Stimulated activated CD8-positive, alpha-beta memory T cell treated with anti-CD3 and anti-CD28 coated beads, Interleukin-2, amount 100 ng/mL, for 48 hours (primary cell): ENCODE data around the gene C17orf113.

Source experiments
- DNase-seq, 2 donors: peaks; one replicate each; pipeline ENCODE4 v3.0.0-alpha.2; 2020; ENCODE audit warnings: low read depth in 2 of 2

C17orf113 gene

DNA sequence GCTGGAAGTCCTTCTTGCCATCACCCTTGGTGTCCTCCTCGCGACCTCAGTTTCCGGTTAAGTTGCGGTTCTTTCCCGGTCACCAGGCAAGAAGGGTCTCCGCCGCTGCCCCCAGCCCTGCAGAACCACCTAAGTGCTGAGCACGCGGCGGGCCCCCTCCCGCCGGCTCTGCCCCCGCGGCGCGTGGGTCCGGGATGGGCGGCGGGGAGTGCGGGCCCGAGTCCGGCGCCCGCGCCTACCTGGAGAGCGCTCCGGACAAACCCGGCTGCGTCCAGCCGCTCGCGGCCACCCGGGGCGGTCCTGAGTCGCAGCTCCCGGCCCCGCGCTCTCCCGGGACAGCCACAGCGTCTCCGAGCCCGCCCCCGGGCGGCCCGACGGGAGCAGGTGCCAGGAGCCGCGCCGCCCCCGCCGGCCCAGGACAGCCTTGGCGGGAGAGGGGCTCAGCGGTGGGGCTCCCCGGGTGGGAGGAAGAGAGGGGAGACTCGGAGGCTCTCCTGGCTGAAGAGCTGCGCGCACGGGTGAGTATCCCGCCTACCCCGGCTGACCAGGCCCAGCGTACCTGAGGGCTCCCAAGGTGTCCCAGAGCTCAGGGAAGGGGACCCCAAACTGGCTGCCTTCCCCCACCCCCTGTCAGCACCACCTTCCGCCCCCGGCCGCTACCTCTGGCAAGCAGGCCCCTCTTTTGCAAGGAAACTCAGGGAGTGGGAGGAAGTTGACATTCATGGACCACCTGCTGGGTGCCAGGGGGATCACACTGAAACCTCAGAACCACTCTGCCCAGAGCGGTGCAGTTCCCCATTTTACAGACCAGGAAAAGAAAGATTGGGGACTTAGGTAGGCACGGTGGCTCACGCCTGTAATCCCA lies 22.2 kb upstream of the C17orf113 start:
- DNase-seq = no peak

DNA sequence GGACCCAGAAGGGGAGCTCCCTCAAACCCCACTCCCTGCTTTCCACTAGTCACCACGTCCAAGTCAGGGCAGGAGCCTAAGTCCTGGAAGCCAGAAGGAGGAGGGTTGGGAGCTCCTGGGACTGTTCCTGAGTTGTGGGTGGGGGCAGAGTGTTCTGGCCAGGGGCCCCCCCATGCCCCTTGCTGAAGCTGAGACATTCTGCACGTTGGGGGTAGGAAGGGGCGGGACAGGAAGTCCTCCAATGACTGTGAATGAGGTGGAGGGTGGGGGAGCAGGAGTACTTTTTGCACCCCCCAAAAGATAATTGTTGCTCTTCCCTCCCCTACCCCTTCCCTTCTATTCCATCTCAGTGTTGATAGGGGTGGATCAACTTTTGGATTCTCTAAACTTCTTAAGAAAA lies 21.4 kb upstream of the C17orf113 start:
- no peak for DNase-seq

DNA sequence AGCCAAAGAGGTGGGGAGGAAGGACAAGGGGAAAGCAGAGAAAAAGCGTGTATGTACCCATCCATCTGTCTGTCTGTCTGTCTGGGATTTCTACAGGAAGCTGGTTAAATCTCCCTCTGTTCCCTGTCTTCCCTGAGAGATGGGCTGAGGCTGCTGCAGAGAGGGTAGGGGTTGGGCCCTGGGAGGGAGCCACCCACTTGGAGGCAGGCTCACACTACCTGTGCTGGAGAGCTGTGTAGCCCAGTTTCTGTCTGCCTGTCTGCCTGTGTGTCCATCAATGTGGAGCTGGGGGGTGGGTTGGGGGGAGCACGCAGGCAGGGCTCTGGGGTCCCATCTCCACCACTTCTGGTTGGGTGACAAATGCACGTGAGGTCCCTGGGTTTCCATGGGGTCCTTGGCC lies 18.6 kb upstream of the C17orf113 start:
- no peak for DNase-seq

DNA sequence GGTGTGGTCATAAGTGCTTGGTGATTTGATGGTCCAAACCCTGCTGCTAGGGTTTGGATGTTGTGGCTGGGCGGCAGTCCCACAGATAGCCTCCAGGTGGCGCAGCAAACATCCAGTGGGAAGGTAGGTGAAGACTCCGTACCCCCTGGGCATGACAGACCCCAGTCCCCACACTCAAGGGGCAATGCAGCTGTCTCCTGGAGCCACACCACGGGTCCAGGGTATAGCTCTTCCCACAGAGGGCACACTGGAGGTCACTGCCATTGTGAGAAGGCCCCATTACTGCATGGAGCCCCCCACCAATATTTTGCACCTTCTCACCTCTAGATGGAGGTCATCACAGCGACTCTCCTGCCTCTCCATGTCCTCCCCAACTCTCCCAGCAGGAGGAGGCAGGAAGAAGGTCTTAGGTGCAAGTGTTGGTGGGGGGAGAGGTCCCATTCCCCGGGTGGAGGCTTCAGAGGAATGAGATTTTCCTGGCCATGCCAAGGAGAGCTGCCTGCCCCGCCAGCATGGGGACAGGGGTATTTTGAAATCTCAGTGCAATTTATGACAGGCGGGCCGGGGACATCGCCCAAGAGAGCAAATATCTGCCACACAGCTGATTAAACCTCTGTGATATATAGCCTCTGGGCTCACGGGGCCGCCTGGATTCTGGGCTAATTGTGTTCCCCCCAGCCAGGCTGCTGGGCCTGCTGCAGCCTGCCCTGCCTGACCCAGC lies 17.1 kb upstream of the C17orf113 start:
- DNase-seq = peak; percentile 48 to 71

DNA sequence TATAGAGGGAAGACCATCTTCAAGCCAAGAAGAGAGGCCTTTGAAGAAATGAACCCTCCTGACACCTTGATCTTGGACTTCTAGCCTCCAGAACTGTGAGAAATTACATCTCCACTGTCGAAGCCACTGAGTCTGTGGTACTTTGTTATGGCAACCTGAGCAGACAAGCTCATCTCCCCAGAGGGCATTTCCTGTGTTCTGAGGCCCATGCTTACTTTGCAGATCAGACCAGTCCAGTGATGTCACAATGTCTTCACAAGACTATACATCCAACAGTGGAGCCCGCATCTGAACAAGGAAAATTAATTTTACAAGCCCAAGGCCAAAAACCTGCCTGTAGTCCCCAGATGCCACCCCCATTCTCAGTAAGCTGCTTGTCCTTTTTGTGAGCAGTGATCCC lies 14.8 kb upstream of the C17orf113 start:
- DNase-seq = no peak

DNA sequence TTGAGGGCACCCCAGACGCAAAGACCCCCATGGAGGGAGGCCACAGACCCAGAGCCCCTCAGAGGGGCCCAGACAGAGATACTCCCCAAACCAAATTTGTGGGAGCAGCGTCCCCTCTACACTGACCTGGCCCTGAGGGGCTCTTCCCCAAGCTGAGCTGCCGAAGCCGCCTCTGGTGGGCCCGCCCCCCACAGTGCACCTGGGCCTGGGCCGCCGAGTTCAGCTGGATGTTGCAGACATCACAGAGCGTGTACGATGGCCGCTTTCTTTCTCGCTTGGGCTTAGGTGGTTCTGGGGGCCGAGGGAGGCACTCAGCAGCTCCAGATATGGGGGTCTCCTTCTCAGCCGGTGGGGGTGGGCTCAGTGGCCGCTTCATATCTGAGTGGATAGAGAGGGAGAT lies 12.3 kb upstream of the C17orf113 start:
- no peak for DNase-seq

DNA sequence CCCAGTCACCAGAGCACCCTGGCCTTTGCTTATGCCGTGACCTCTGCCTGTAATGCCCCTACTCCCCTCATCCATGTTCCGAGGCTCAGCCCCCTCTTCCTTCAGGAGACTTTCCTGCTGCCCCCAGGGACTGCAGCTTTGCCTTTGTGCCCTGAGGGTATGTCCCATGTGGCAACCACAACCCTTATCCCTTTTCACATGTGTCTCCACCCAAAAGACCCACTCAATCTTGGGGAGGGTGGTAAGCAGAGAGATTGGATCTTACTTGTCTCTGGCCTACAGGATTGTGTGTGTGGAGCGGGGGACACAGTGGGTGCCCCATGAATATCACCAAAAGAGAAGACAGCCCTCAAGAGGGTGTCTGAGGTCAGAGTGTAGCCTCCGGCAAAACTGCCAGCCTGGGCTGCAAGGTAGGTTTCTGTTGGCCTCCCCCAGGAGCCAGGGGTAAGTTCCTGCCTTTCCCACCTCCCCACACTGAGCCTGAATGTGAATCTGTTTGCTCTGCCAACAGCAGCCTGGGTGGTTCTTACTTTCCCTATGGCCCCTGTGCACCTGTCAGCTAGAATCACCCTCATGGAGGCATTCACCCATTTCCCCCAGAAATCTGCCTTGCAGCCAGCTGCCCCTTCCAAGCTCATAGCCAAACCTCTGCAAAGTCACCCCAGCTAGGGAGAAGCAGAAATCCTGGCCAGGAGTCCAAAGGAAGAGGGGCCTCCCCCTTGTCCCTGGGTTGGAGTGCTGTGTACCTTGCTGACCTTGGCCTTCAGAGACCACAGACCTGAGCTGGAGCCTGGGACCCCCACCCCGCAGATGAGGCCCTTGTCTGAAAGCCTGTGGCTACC lies 11.5 kb upstream of the C17orf113 start:
- DNase-seq = no peak

DNA sequence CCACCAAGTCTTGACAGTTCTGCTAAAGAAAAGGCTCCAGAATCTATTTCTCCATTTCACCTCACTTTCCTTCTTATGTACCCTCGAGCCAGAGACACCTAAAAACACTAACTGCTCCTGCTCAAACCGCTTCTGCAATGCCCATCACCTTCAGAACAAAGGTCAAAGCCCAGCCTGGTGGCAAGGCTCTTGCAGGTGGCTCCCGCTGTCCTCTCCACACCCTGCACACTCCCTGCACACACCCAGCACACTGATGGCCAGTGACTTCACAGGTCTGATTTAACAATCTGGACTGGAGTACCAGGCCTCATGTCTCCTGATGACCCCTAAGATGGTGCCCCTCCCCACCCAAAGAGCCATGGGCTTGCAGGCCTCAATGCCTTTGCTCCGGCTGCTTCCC lies 9.8 kb upstream of the C17orf113 start:
- no peak for DNase-seq

DNA sequence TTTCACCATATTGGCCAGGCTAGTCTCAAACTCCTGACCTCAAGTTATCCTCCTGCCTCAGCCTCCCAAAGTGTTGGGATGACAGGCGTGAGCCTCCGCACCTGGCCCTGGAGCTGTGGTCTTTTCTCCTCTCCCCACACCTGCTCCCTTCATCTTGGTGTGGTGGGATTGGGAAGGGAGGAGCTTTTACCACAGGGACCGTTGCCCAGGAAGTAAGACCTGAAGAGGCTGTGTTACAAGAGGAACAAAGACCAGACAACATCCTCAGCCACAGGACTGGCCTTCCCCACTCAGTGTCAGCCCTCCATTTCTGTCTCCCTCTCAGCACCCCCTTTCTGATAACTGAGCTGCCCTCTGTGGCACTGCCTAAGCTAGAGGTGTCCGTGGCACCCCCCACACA lies 9.4 kb upstream of the C17orf113 start:
- DNase-seq = no peak

DNA sequence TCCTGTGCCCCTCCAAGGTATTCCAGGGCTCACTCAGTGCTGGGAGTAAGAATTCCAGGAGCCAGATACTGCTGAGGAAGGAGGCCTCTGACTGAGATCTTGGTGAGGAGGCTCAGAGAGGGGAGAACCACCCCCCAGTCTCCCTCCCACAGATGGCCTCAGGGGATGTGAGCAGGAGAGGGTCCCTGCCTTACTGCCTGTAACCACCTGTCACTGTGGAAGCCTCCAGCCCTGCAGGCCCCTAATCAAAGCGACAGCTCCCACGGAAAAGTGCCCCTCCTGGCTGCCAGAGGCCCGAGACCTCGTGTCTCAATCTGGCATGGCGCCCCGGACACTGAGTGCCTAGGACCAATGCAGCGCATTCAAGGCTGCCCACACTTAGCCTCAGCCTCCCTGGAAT lies 7.7 kb upstream of the C17orf113 start:
- DNase-seq = no peak

DNA sequence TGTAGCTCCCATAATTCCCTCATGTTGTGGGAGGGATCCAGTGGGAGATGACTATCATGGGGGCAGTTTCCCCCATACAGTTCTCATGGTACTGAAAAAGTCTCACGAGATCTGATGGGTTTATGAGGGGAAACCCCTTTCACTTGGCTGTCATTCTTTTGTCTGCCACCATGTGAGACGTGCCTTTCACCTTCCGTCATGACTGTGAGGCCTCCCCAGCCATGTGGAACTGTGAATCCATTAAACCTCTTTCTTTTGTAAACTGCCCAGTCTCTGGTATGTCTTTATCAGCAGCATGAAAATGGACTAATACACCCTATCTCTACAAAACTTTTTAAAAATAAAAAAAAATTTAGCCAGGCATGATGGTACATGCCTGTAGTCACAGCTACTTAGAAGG lies 6.2 kb upstream of the C17orf113 start:
- DNase-seq = no peak

DNA sequence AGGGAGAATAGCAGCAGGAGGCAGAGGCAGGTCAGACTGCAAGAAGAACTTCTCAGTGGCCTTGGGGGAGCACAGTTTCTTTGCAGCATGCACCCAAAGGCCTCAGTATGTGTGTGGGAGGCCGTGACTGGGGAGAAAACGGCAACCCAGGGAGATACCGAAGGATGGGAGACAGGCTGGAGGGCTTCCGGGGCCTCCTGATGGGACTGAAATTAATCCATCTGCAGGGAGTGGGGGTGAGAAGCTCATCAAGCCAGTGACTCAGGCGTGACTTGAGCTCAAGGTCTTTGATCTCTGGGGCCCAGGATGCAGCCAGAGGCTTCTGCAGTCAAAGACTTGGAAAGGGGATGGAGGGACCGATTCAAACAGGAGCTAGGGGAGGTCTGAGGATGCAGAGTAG lies 5.1 kb upstream of the C17orf113 start:
- no peak for DNase-seq

DNA sequence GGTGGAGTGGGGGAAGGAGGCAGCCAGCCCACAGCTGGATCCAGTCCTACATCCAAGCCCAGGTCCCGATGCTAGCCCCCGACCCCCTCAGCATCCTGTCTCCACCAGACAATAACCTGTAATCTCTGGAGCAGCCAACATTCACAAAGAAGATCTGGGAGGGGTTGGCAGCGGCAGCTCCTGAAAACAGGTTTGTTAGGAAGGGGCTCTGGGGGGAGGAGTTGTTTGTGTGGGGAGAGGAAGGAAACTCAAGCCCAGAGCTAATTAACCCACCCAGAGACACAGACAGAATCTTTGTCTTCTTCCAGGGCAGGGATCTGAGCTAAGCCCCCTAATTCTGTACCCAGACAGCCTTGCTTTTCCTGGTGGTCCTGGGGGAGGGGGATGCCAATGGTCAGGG lies 4.6 kb upstream of the C17orf113 start:
- no peak for DNase-seq

DNA sequence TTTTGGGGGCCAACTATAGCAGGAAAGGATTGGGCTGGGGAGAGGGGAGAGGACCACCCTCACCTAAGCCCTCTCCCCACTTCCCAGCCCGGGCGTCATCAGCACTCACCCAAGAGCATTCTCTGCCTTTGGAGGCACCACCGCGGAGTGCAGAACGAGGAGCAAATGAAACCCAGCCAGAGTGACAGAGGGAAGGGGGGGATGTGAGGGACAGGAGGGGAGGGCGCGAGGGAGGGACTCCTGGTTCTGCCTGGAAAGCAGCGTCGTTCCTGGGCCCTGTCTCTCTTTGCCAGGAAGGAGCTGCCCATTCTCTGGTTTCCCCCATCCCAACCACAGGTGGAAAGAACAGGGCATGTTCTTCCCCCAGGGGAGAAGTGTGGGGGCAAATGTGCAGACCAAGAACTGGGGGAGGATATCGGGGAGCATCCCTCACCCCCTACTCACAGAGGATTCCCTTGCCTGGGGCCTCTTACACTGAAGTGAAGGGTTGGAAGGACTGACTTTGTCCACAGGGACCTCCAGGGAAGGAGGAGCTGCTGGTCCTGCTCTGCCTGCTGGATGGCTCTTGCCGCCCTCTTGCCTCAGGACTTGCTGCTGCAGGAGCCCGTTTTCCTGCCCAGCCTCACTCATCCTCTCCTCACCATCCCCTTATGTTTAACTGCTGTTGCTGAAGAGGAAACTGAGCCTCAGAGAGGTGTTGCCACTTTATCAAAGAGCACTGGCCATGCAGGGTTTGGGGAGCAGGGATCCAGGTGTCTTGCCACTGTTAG lies 3.5 kb upstream of the C17orf113 start:
- DNase-seq = no peak

DNA sequence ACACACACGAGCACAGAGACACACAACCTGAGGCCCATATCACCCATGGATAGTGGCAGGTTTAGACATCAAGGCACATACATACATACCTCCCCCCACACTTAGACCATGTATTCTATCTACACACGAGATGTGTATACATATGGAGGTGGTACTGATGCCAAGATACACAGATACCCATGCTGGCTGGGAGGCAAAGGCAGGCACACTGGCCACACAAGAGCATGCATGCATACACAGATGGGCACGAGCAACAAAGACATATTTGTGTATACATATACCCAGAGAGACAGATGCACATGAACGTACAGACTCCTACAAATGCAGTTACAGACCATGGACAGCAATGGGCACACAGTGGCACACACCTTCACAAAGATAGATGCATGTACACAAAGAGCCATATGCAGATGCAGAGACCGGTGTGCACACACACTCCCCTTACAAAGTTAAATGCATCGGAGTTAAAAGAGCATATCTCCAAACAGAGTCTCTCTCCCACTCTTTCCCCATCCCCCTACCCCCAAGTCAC lies 2.0 kb upstream of the C17orf113 start:
- no peak for DNase-seq

DNA sequence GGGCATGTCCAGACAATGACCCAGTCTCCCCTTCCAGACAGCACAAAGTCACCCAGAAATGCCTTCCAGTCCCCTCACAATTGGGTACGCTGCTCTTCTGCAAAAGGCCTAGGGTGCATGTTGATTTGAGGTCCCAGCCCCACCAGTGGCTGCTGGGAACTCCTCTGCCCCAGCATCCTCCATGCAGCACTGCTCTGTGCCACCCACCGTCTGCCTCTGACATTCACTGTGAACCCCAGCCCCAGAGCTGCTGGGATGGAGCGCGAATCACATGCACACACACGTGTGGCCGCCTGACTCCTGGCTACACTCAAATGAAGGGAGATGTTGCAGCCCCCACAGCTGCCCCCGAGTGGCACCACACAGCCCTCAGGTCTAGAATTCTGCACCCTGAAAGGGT lies 1.2 kb upstream of the C17orf113 start:
- no peak for DNase-seq

DNA sequence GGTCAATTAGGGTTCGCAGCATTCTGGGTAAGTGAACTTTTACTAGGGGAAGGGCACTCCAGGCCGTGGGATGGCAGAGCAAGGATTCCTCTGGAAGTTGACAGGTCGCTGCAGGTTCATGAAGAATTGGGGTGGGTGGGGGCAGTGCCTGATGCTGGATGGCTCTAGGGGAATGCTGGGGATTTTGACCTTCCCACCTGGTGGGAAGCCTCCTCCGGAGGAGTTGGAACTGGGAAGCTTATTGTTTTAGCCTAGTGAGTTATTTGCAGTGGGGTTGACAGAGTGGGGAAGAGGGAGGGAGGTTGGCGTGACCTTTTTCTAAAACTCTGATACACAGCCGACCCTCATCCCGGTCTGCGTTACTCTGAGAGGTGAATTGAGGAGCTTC lies 606 bp upstream of the C17orf113 start:
- no peak for DNase-seq

DNA sequence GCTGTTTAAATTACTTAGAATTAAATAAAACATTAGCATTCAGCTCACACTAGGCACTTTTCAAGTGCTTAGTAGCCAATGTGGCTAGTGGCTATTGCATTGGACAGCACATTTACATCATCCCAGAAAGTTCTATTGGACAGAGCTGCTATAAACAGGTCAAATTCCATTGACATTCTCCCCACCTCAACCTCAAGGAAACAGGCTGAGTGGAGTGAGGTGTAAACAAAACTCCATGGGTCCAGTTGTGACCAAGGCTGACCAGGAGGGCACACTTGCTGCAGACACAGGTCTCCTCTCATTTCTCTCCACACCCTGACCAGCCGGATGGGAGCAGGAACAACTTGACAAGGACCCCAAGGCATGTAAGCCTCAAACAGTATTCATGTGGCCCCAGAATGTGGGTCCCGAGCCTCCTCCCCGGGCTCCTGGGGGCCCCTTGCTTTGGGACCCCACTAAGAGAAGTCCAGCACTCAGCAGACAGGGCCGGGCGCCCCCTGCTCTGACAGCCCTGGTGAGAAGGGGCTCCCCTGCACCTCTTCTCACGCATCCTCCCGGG lies 488 bp downstream of the C17orf113 start:
- DNase-seq = no peak

DNA sequence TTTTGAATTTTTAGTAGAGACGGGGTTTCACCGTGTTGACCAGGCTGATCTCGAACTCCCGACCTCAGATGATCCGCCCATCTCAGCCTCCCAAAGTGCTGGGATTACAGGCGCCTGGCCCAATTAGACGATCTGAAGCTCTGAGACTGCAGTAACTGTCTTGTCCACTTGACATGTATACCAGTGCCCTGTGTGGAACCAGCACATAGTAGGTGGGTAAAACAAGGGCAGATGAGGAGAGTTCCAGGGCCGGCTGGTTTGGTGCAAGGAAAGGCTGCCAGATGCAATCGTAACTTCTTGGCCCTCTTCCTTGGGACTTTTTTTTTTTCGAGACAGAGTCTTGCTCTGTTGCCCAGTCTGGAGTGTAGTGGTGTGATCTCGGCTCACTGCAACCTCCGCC lies 3.1 kb downstream of the C17orf113 start:
- DNase-seq = no peak

DNA sequence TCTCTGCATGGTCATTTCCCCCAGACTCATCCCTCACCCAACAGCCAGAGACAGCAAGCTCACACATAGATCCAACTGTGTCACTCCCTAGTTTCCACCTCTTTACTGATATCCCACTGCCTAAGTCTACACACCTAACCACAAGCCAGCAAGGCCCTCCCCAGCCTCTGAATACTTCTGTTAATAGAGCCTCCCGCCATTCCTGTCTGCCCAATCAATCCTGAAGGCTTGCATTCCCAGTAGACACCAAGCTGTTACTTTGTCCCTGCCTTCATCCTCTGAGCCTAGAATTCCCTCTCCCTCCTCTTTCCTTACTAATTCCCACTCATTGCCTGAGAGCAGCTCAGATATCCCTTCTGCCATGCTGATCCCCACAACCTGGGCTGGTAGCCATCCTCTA lies 4.7 kb downstream of the C17orf113 start:
- no peak for DNase-seq
